Astrocyte of the cerebellum (primary cell): ENCODE data around the gene DMBT1.

Experiments
- DNase-seq: peaks from one replicate; pipeline ENCODE4 v3.0.0-alpha.2; 2011; ENCODE audit warnings: low read depth
- H3K4me3 ChIP-seq: 2 replicates; pipeline ENCODE4 v1.5.1; 2011; ENCODE audit warnings: mild to moderate bottlenecking, low read depth, low read length, moderate library complexity
- in situ Hi-C: cut with HindIII; loops from 2 replicates; pipeline ENCODE4 v1.10.0; 2017; ENCODE audit warnings: low sequenced_read_pairs
- TF ChIP-seq, protein P1 (sequence below): IDR thresholded peaks from 2 replicates; pipeline ENCODE4 v1.5.1; 2012; ENCODE audit warnings: low read length, low read depth, moderate library complexity, mild to moderate bottlenecking; ENCODE audit errors: missing control alignments

The DMBT1 gene

DNA sequence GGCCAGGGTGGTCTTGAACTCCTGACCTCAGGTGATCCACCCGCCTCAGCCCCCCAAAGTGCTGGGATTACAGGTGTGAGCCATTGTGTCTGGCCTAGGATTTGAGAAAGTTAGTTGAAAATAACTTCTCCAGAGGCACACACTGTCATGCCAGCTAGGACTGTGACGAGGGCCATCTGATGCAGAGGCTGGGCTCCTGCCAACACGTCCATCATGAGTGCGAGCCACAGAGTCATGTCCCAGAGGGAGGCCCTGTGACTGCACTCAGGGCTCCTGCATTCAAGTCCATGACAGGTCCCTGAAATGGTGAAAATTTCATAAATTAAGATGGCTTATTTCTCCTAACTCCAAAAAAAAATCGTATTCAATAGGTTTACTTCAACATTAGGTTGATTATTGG lies 122.0 kb downstream of the DMBT1 start:
- TF ChIP-seq, protein P1, sequence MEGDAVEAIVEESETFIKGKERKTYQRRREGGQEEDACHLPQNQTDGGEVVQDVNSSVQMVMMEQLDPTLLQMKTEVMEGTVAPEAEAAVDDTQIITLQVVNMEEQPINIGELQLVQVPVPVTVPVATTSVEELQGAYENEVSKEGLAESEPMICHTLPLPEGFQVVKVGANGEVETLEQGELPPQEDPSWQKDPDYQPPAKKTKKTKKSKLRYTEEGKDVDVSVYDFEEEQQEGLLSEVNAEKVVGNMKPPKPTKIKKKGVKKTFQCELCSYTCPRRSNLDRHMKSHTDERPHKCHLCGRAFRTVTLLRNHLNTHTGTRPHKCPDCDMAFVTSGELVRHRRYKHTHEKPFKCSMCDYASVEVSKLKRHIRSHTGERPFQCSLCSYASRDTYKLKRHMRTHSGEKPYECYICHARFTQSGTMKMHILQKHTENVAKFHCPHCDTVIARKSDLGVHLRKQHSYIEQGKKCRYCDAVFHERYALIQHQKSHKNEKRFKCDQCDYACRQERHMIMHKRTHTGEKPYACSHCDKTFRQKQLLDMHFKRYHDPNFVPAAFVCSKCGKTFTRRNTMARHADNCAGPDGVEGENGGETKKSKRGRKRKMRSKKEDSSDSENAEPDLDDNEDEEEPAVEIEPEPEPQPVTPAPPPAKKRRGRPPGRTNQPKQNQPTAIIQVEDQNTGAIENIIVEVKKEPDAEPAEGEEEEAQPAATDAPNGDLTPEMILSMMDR: no peak
- H3K4me3 ChIP-seq: no peak overlapping the region
- in situ Hi-C loops: no loop called here
- no peak for DNase-seq

DNA sequence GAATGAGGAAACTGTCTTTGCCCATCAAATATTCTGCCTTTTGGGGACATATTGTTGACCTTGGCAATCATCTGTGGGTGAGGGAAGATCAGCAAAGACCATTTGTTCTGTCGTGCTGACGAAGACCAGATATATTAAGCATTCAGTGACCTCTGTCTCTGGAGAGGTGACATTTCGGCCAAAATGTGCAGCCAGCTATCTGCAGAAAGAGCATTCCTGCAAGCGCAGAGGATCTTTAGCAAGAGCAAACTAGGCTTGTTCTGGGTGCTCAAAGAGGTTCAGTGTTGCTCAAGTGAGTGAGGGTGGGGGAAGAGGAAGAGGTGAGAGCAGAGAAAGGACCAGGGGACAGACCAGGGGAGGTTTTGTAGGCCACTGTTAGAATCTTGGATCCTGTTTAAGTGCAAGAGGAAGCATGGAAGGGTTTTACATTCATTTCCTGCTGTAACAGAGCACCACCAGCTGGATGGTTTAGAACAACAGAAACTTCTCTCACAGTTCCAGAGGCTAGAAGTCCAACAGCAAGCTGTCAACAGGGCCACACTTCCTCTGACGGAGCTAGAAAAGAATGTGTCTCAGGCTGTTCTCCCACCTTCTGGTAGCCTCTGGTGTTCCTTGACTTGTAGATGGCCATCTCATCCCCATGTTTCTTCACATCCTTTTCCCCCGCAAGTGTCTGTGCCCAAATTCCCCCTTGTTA lies 127.9 kb downstream of the DMBT1 start:
- TF ChIP-seq, protein P1: no peak
- no peak for DNase-seq
- H3K4me3 ChIP-seq: no peak overlapping the region
- in situ Hi-C loops: no loop called here

DNA sequence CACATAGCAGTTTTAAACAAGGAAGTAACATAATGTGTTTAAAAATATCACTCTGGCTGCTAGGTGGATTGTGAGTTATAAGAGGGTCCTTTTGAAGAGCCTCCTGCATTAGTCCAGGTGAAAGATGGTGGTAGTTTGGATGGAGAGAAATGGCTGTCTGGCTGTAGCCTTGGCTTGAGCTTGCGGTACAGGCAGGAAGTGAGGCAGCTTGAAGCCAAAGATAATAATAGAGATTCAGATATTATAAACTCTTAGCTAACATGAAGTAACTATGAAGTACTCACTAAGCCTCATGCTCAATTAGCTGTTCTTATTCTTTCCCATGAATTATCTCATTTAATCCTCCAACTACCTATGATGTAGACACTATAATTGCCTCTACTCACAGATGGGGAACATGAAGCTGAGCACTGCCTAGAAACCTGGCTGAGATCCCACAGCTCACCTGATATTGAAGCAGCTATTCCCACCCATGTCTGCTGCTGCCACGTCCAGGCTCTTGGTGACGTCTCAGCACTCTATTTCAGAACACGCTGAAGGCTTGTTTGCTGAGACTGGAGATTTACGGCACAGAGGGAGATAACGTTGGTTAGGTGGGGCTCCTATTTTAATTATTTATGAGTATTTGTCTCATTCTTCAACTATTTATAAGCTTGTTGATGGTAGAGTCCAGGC lies 128.7 kb downstream of the DMBT1 start:
- H3K4me3 ChIP-seq: no peak overlapping the region
- no peak for DNase-seq
- in situ Hi-C loops: no loop called here
- TF ChIP-seq, protein P1: no peak

DNA sequence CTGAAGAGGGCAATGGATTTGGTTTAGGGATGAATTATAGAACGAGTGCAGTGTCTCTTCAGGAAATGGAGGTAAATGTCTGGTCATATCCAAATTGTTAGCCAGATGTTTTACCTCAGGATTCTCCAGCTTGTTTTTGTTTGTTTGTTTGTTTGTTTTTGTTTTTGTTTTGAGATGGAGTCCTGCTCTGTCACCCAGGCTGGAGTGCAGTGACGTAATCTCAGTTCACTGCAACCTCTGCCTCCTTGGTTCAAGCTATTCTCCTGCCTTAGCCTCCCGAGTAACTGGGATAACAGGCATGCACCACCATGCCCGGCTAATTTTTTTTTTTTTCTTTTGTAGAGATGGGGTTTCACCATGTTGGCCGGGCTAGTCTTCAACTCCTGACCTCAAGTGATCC lies 132.2 kb downstream of the DMBT1 start:
- no peak for DNase-seq
- no peak overlapping the region for H3K4me3 ChIP-seq
- TF ChIP-seq, protein P1: no peak
- in situ Hi-C loops: no loop called here
